Body of pancreas (tissue), 4 donors: Measurements from ENCODE around the gene TNRC6C. TPM values are rescaled to one million over a fixed set of nuclear protein-coding genes. Genes with fewer than 3 reads are reported as not detected.

Experiments
- ATAC-seq: fragments of 150-250 bp; one replicate; pipeline ENCODE4 v1.9.1; 2016
- DNase-seq, 4 donors: peaks; one replicate each; pipeline ENCODE4 v3.0.0-alpha.2; 2019
- H3K27ac ChIP-seq, 4 donors: fragments of 200-600 bp; sonication (generic); 1 replicate in 3 of 4; 2 replicates in 1 of 4; pipeline versions ENCODE4 v1.5.1 to v1.6.1; 2016 to 2019; ENCODE audit warnings: mild to moderate bottlenecking in 1 of 4, mixed read lengths in 1 of 4, moderate library complexity in 1 of 4
- H3K27me3 ChIP-seq, 2 donors: fragments of 200-600 bp; sonication (generic); one replicate each; pipeline ENCODE4 v1.6.0; 2016; ENCODE audit warnings: mild to moderate bottlenecking in 1 of 2
- H3K36me3 ChIP-seq, 2 donors: fragments of 200-600 bp; sonication (generic); replicated peaks in 1 of 2; 2 replicates each; pipeline ENCODE4 v1.5.1; 2016; ENCODE audit warnings: low read depth in 2 of 2; ENCODE audit not compliant: insufficient read depth in 1 of 2
- H3K4me1 ChIP-seq: fragments of 200-600 bp; sonication (generic); one replicate; pipeline ENCODE4 v1.6.0; 2016
- H3K4me3 ChIP-seq, 2 donors: fragments of 200-600 bp; sonication (generic); 1 replicate in 1 of 2; 2 replicates in 1 of 2; pipeline ENCODE4 v1.5.1; 2016 to 2019
- H3K9me3 ChIP-seq, 3 donors: fragments of 200-600 bp; sonication (generic); 1 replicate in 2 of 3; 2 replicates in 1 of 3; pipeline ENCODE4 v1.5.1; 2016
- CTCF ChIP-seq, 7 experiments: fragments of 450-650 bp in 4 of 7; fragments of 200-600 bp in 3 of 7; sonication (generic) in 3 of 7; IDR thresholded peaks; one replicate each; pipeline ENCODE4 v1.5.1; 2016 to 2019; ENCODE audit warnings: antibody characterized with exemption in 7 of 7
- POLR2A ChIP-seq, 3 donors: fragments of 450-650 bp; IDR thresholded peaks; one replicate each; pipeline ENCODE4 v1.6.1; 2016; ENCODE audit warnings: antibody characterized with exemption in 3 of 3, mild to moderate bottlenecking in 2 of 3
- WGBS, 2 donors: methylation state at CpG; one replicate each; pipeline ENCODE4 v1.1.5; 2017; 5-methylcytosine and 5-hydroxymethylcytosine counted together
- intact Hi-C: fragments of 100-400 bp; cut with DNase I; formaldehyde crosslinking; loops from one replicate; pipeline ENCODE4 v1.15.1; 2023
- total RNA-seq, 2 donors: library from RNA; depleted of rRNA; stranded (reverse); fragments of >200 nt; gene quantifications; one replicate each; pipeline ENCODE4 v1.1.0, GENCODE V29; 2016

Gene TNRC6C
- total RNA-seq, 2 donors from 2014 or later: 4.9 to 13.5 TPM

GRCh38 chr17:77919276-77919675 is 39.2 kb upstream of the TNRC6C start:
- Histone ChIP-seq H3K27me3 (peaks cover 0 to 5% of the 10 kb centered on the region in 2 donors), H3K36me3 (no peaks in the 10 kb centered on the region), H3K4me1 (peaks cover 8% of the 10 kb centered on the region), H3K27ac (no peak overlapping the region), H3K9me3 (no peaks in the 10 kb centered on the region), H3K4me3 (no peak overlapping the region)
- no peak for TF ChIP-seq CTCF (IDR thresholded peaks at IDR 0.05)
- no peak for TF ChIP-seq POLR2A (IDR thresholded peaks at IDR 0.05)
- DNase-seq: no peak
- no peak for ATAC-seq
- intact Hi-C loops: no loop called here
- WGBS, 2 donors: 88 to 95% methylated on average over 3 of the region's 3 CpGs

GRCh38 chr17:77923135-77923534 is 35.4 kb upstream of the TNRC6C start:
- no peaks in the 10 kb centered on the region for H3K27me3 ChIP-seq
- H3K4me1 ChIP-seq: peaks cover 6% of the 10 kb centered on the region
- no peaks in the 10 kb centered on the region for H3K9me3 ChIP-seq
- no peak for TF ChIP-seq POLR2A (IDR thresholded peaks at IDR 0.05)
- TF ChIP-seq CTCF (IDR thresholded peaks at IDR 0.05): no peak
- ATAC-seq: no peak
- intact Hi-C loops: no loop called here
- DNase-seq: no peak
- no peak overlapping the region for H3K4me3 ChIP-seq
- H3K27ac ChIP-seq: no peak overlapping the region
- H3K36me3 ChIP-seq: no peaks in the 10 kb centered on the region
- 55 to 64% methylated on average over 6 to 9 of the region's 9 CpGs for WGBS, 2 donors

- Histone ChIP-seq H3K27me3 (no peaks in the 10 kb centered on the region), H3K4me3 (no peak overlapping the region), H3K27ac (peak overlapping the region in 1 of 4 donors; percentile 41), H3K4me1 (peaks cover 6% of the 10 kb centered on the region), H3K9me3 (no peaks in the 10 kb centered on the region), H3K36me3 (no peaks in the 10 kb centered on the region)
- DNase-seq (no peak), ATAC-seq (no peak)
- WGBS, 2 donors: 48 to 56% methylated on average over 8 to 10 of the region's 10 CpGs
- intact Hi-C loops: no loop called here
- no peak for TF ChIP-seq CTCF (IDR thresholded peaks at IDR 0.05)
- no peak for TF ChIP-seq POLR2A (IDR thresholded peaks at IDR 0.05)
Observed at GRCh38 chr17:77923776-77924513, 34.6 kb upstream of the TNRC6C start.

GRCh38 chr17:77924757-77925336 is 33.7 kb upstream of the TNRC6C start:
- Histone ChIP-seq H3K9me3 (no peaks in the 10 kb centered on the region), H3K27me3 (no peaks in the 10 kb centered on the region), H3K27ac (peak overlapping the region in 3 of 4 donors; percentile 16 to 41 (median 41)), H3K36me3 (no peaks in the 10 kb centered on the region), H3K4me1 (peaks cover 6% of the 10 kb centered on the region), H3K4me3 (no peak overlapping the region)
- ATAC-seq: peak; percentile 80
- DNase-seq: peak; percentile 48 to 65 (median 60)
- TF ChIP-seq CTCF (IDR thresholded peaks at IDR 0.05) (no peak), POLR2A (IDR thresholded peaks at IDR 0.05) (no peak)
- intact Hi-C loops: no loop called here
- WGBS, 2 donors: 10 to 30% methylated on average over 11 to 14 of the region's 14 CpGs
